AG20443 (cell line): Measurements from ENCODE around the gene DHX36.

Experiments used
- DNase-seq: peaks from one replicate; pipeline ENCODE4 v3.0.0; 2012; ENCODE audit warnings: low spot score, mixed read lengths

Gene DHX36

GRCh38 chr3:154280161-154280560 is 44.1 kb downstream of the DHX36 start:
- no peak for DNase-seq

- DNase-seq, result no peak
These were observed 48.3 kb downstream of the DHX36 start for GRCh38 chr3:154275965-154276364.

GRCh38 chr3:154275292-154275691 is 49.0 kb downstream of the DHX36 start:
- no peak for DNase-seq

GRCh38 chr3:154274348-154274747 is 49.9 kb downstream of the DHX36 start:
- no peak for DNase-seq

GRCh38 chr3:154273381-154273780 is 50.9 kb downstream of the DHX36 start:
- no peak for DNase-seq

- no peak for DNase-seq
These were observed 69.8 kb downstream of the DHX36 start for GRCh38 chr3:154254527-154254926.

GRCh38 chr3:154252759-154253638 is 71.3 kb downstream of the DHX36 start:
- DNase-seq, result peak; percentile 93

- no peak for DNase-seq
These were observed 72.7 kb downstream of the DHX36 start for GRCh38 chr3:154251610-154252009.

GRCh38 chr3:154250291-154250690 is 74.0 kb downstream of the DHX36 start:
- no peak for DNase-seq

- DNase-seq, result no peak
These were observed 76.4 kb downstream of the DHX36 start for GRCh38 chr3:154247806-154248415.

- DNase-seq, result peak; percentile 14
These were observed 79.6 kb downstream of the DHX36 start for GRCh38 chr3:154244644-154245043.

GRCh38 chr3:154243353-154243752 is 80.9 kb downstream of the DHX36 start:
- peak; percentile 30 for DNase-seq

- DNase-seq, result no peak
These were observed 81.5 kb downstream of the DHX36 start for GRCh38 chr3:154242766-154243165.

- DNase-seq, result no peak
These were observed 82.8 kb downstream of the DHX36 start for GRCh38 chr3:154241496-154241895.

GRCh38 chr3:154240235-154240634 is 84.1 kb downstream of the DHX36 start:
- no peak for DNase-seq

- DNase-seq, result no peak
These were observed 88.0 kb downstream of the DHX36 start for GRCh38 chr3:154236331-154236730.

GRCh38 chr3:154235330-154235729 is 89.0 kb downstream of the DHX36 start:
- DNase-seq, result no peak

- DNase-seq, result no peak
These were observed 95.1 kb downstream of the DHX36 start for GRCh38 chr3:154229217-154229590.

GRCh38 chr3:154228561-154229216 is 95.6 kb downstream of the DHX36 start:
- no peak for DNase-seq

- DNase-seq, result no peak
These were observed 96.8 kb downstream of the DHX36 start for GRCh38 chr3:154227531-154227930.

- no peak for DNase-seq
These were observed 98.8 kb downstream of the DHX36 start for GRCh38 chr3:154225536-154225935.

GRCh38 chr3:154224866-154225265 is 99.4 kb downstream of the DHX36 start:
- no peak for DNase-seq

GRCh38 chr3:154224366-154224765 is 99.9 kb downstream of the DHX36 start:
- no peak for DNase-seq
